NCI-H1048 (cell line): Measurements from ENCODE around the gene SNRK.
"Not testable (repeated sequence)": the region's sequence is repeated elsewhere in the genome, so short reads cannot be mapped to it uniquely, and the experiment has no call there.

Source experiments
- DNase-seq: peaks from one replicate; lab custom pipeline; 2025; lab: John Stamatoyannopoulos, UW

Gene SNRK

DNA sequence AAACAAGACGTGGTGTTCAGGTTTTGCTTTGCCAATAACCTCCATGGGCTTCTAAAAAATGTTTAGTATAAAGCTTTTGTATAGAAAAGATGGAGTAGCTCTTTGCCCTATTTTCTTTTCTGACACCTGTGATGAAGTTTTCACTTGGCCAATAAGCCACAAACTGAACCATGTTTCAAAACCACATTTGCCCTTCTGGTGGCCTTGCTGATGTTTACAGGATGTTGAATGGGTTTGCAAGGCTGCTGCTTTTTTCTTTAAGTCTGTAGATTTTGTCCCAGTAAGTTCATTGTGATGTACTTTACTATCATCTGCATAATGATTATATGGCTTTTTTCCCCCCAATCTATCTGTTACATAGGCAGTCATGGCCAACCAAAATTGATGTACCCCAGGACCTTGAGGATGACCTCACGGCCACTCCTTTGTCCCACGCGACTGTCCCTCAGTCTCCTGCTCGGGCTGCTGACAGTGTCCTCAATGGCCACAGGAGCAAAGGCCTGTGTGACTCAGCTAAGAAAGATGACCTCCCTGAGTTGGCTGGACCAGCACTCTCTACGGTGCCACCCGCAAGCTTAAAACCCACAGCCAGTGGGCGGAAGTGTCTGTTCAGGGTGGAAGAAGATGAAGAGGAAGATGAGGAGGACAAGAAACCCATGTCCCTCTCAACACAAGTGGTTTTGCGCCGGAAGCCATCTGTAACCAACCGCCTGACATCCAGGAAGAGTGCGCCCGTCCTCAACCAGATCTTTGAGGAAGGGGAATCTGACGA, 60.8 kb downstream of the SNRK start:
- no peak for DNase-seq

GRCh38 chr3:43347774-43348173, 61.4 kb downstream of the SNRK start:
- no peak for DNase-seq

DNA sequence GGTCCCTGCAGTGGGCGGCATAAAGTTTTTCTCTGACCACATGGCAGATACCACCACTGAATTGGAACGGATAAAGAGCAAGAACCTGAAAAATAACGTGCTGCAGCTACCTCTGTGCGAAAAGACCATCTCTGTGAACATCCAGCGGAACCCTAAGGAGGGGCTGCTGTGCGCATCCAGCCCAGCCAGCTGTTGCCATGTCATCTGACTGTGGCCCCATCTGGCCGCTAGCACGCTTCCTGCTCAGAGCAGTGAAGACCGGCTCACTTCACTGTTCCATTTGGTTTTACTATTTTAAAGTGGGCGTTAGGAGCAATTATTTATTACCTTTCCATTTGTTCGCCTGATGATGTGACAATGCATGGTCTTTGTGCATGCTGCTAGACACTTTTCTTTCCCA, 62.0 kb downstream of the SNRK start:
- no peak for DNase-seq

DNA sequence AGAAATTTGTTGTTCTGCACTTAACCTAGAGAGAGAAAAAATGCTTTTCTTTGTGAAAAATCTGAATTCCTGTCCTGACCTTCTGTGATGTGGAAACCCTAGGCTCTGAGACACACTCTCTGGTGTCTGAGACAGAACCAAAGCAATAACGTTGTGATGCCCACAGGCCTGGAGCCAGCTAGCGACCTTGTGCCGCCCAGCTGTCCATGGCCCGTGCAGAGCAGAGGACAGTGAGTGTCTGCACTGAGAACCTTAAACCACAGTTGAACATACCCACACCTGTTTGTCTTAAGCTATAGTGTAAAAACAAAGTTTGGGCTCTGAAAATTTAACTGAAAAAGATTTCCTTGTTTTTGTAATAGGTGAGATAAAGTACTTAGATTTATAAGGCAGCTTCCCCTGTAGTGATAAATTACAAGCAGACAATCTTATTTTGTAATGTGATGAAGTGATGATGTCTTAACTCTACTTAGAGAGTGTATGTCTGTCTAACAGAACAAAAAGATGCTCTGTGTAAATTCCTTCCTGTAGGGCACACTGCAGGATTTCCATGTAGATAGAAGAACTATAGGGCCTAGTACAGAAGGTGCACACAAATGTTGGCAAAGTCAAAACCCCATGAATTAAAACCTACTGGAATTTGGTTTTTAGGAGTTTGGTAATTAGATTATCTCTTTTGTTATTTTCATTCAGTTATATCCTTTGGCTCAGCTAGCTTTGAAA, 62.7 kb downstream of the SNRK start:
- DNase-seq, result no peak

- no peak for DNase-seq
These were observed 63.4 kb downstream of the SNRK start for GRCh38 chr3:43349716-43350115.

DNA sequence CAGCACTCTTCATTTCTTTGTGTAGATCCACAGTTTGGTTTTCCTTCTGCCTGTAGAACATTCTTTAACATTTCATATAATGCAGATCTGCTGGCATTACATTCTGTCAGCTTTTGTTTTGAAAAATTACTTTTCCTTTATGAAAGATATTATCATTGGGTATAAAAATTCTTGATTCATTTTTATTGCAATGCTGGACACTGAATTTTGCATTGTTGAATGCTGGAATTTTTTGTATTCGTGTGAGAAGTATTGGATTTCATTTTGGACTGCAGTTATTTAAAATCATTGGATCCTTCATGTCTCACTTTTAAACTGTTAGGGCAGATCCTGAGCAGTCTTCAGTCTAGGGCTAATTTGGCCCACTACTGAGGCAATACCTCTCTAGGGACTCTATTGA, 67.1 kb downstream of the SNRK start:
- DNase-seq, result no peak

- DNase-seq, result no peak
These were observed 67.8 kb downstream of the SNRK start for GRCh38 chr3:43353923-43354670.

DNA sequence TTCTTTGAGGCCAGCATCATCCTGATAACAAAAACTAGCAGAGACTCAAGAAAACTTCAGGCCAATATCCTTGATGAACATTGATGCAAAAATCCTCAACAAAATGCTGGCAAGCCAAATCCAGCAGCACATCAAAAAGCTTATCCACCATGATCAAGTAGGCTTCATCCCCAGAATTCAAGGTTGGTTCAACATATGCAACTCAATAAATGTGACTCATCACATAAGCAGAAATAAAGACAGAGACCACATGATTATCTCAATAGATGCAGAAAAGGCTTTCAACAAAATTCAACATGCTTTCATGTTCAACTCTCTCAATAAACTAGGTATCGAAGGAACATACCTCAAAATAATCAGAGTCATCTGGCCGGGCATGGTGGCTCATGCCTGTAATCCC, 69.7 kb downstream of the SNRK start:
- not testable (repeated sequence) for DNase-seq

DNA sequence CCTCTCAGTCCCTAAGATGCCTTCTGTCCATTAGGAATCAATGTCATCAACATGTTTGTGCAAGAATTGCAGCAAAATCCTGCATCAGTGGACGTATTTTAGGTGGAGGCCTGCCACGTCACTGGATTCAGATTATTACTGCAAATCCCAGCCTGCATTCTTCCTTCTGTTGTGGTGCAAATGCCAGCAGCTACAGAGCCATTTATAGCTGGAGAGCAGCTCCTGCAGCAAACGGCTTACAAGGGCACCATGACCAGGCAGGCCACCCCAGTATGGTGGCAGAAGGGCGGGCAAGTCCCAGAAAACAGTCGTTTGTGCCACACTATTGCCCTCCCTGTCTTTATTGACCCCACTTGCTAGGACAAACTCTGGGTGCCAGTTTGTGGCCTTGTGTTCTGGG, 74.7 kb downstream of the SNRK start:
- no peak for DNase-seq

DNA sequence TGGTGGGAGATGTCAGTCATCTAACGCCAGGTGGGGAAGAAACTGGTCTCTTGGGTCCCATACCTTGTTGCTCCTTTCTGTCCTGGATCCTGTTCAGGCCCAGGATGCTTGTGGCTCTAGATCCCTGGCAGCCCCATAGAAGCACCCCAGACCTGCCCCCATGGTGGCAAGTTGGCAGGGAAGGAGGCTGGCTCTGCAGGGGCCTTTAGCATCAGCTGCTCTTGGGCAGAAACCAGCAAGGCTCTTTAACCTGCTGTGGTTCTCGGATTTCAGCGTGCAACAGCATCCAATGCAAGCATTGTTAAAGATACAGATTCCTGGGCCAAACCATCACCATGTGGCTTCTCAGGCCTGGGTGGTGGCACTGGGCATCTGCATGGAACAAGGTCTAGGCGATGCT, 75.8 kb downstream of the SNRK start:
- DNase-seq, result no peak

- DNase-seq, result no peak
These were observed 76.6 kb downstream of the SNRK start for GRCh38 chr3:43362961-43363360.

GRCh38 chr3:43363621-43364266, 77.4 kb downstream of the SNRK start:
- DNase-seq, result no peak

GRCh38 chr3:43364494-43364893, 78.2 kb downstream of the SNRK start:
- no peak for DNase-seq

- no peak for DNase-seq
These were observed 78.6 kb downstream of the SNRK start for GRCh38 chr3:43364926-43365325.

DNA sequence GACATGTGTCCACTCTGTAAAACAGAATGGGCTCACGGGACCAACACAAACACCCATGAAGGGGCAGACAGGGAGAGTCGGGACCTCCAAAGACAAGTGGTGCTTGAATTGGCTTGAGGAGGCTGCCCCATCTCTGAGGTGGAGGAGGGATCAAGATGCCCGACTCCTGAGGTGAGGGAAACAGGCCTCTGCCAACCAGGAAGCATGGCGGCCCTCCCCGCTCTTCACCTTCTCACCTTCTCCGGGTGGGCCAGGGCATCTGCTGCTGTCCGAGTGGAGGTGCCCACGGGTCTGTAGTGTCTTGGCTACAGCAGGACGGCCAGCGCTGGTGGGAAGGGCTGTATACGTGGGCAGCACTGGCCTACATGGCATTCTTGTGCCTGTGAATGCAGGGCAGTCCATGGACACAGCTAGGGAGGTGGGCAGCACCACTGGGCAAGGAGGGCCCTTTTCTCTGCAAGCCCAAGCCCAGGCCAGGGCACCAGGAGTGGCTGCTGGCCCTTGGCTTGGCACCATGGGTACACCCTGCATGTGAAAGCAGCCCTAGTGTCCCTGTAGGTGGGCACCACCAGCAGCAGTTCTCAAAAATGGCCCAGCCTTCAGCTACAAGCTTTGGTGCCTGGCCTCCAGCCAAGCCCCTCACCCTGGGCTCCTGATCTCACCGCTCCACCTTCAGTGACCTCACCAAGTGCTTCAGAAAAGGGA, 79.4 kb downstream of the SNRK start:
- no peak for DNase-seq

DNA sequence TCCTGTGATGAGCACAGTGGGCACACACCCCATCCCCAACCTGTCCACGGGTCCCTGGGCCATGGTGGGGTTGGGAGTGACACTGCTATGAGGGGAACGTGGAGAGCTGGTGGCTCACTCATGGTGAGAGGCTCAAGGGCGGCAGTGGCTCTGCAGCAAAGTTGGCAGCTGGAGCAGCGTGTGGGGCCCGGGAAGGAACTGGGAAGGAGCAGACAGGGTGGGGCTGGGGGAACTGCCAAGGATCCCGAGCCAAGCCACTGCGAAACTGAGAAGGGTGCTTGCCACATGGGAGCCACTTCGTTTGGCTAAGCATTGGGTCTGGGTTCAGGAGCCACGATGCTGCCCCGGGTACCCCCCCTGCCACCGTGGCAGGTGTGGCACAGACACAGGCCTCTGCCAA, 80.1 kb downstream of the SNRK start:
- no peak for DNase-seq

DNA sequence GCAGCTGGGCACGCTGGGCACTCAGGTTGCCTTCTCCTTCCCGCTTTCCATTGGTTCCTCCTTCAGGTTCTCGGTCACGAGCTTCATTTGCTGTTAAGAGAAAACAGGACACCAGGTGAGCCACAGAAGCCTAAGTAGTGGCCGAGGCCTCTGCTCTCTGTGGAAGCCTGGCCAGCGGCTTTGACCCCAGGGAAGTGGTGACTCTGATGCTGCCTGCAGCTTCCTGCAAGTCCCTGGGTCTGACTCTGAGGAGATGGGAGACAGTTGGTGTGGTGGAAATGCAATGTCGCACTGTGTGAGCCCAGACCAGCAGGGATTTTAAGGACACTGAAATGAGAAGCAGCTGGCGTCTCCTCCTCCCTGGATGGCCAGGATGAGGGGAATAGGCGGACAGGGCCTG, 80.5 kb downstream of the SNRK start:
- no peak for DNase-seq

DNA sequence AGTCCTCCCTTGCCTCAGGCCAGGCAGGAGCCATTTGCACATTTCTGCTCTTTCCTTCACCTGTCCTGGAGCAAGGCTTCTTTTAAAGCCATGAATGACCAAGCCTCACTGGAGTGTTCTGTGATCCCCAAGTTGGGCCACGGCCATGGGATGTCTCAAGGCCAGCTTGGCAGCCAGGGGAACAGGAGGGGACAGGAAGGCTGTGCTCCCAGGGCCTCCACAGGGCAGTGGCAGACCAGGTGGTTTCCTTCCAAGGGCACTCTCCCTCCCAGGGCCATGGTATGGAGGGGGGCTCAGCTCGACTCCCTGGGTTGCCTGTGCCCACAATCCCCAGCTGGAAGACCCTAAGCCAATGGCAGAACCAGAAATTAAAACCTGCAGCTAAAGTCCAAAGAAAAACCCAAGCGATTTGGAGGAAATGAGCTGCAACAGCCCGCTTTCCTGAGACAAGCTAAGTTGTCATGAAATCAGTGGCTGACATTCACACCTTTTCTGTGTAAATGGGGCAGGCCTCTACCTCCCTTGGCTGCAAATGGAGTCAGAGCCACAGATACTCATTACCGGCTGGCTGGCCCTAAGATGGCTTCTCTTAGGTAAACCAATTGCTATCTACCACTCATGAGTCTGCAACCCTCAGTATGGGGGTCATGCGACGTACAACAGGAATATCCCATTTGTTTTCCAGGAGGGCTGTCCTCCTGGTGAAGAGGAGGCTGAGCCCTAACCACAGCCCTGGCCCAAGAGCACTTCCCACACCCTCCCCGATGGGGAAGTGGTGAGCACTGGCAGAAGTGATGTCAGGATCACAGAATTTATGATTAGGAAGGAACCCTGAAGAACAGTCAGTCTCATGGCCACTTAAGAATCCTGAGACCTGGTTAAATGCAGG, 83.3 kb downstream of the SNRK start:
- DNase-seq, result no peak

- no peak for DNase-seq
These were observed 84.1 kb downstream of the SNRK start for GRCh38 chr3:43370293-43370980.

DNA sequence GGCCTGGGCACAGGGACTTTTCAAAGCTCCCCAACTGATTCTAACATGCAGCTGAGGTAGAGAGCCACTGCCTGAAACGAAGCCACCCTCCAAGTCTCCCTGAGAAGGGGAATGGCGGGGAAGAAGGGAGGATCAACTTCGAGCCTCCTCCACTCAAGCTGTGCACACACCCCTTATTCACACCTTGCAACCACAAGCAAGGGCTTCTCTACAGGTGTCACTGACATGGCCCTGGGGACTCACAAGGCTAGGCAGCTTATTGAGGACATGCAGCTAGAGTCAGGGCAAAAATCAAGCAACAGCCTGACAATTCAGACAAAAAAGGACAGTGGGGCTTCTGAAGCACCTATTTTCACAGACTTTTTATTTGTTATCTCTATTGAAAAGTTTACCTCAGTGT, 85.2 kb downstream of the SNRK start:
- no peak for DNase-seq
